HK-2 (cell line): ENCODE measurements around the gene CRYZ.
"Not testable (repeated sequence)": the region's sequence is repeated elsewhere in the genome, so short reads cannot be mapped to it uniquely, and the experiment has no call there.

Experiments used
- DNase-seq: peaks from one replicate; pipeline ENCODE4 v3.0.0-alpha.2; 2018; ENCODE audit not compliant: unreplicated experiment

Gene CRYZ

GRCh38 chr1:74681449-74681848, 51.4 kb downstream of the CRYZ start:
- no peak for DNase-seq

GRCh38 chr1:74681001-74681400, 51.8 kb downstream of the CRYZ start:
- no peak for DNase-seq

GRCh38 chr1:74679811-74680210, 53.0 kb downstream of the CRYZ start:
- DNase-seq, result no peak

- DNase-seq, result no peak
Measured at GRCh38 chr1:74677926-74678325, 54.9 kb downstream of the CRYZ start.

GRCh38 chr1:74674278-74675048, 58.4 kb downstream of the CRYZ start:
- DNase-seq, result no peak

- DNase-seq, result no peak
Measured at GRCh38 chr1:74673351-74674111, 59.3 kb downstream of the CRYZ start, which contains the start of gene ERICH3. TSS of gene ERICH3 (minus strand) at chr1:74673792. CDS start at chr1:74673519, 273 bp downstream.

GRCh38 chr1:74670866-74671265, 62.0 kb downstream of the CRYZ start:
- DNase-seq, result not testable (repeated sequence)
